ENCODE data around the gene MMP17. TPM values are rescaled to one million over a fixed set of nuclear protein-coding genes. Genes with fewer than 3 reads are reported as not detected.

The MMP17 gene
- total and polyA plus RNA-seq, 2 donors (not counting 1 experiment from before 2014, with no cell fraction given) = 3.2 to 13.5 TPM

DNA sequence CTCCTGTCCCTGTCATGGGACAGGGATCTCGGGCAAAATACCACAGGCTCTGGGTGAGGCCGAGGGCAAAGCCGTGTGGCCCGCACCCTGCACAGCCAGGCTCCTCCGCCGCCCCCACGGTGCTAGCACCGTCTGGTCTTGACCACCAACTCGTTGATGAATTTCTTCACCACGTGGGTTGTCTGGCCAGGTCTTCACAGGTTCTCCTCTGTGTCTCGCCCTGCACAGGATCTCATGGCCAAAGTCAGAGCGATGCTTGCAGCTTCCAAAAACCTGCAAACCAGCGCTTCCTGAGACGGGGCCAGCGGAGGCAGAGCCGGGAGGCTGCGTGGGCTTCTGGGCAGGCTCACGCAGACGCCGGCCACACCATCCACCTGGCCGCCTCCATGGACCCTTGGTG is 29.0 kb upstream of the MMP17 start:
- no peak overlapping the region for H3K27ac ChIP-seq (ENCODE audit: insufficient read depth, low read length)
- no peak overlapping the region for H2AFZ ChIP-seq (ENCODE audit: low read length)
- H3K4me3 ChIP-seq (replicated peaks in 1 of 4; ENCODE audit: control extremely low read depth in 1 of 4, insufficient read depth in 1 of 4, low read depth in 3 of 4, low read length in 4 of 4) = no peak overlapping the region
- peaks cover 18% of the 10 kb centered on the region for H3K36me3 ChIP-seq (ENCODE audit: control insufficient read depth, insufficient read depth, low read length)
- DNase-seq (ENCODE audit: low read depth in 2 of 2) = no peak
- H3K79me2 ChIP-seq (ENCODE audit: control insufficient read depth, insufficient read depth, low read length) = no peaks in the 10 kb centered on the region
- H4K20me1 ChIP-seq (ENCODE audit: control insufficient read depth, extremely low read depth, insufficient read depth, low read length) = no peaks in the 10 kb centered on the region
- no peak overlapping the region for H3K4me2 ChIP-seq (ENCODE audit: extremely low read depth, insufficient read depth, low read length)
- no peak overlapping the region for H3K9ac ChIP-seq (ENCODE audit: insufficient read depth, low read length)
- TF ChIP-seq EZH2 (IDR thresholded peaks at IDR 0.05; ENCODE audit: low read length, missing control alignments) (no peak), CTCF (conservative IDR thresholded peaks at IDR 0.05 in 1 of 2, IDR thresholded peaks at IDR 0.05 in 1 of 2; ENCODE audit: low read depth in 1 of 2, low read length in 2 of 2) (no peak)
- no peaks in the 10 kb centered on the region for H3K27me3 ChIP-seq (ENCODE audit: control insufficient read depth, insufficient read depth, low read length)
- H3K4me1 ChIP-seq (ENCODE audit: control insufficient read depth, extremely low read depth, insufficient read depth, low read length) = no peaks in the 10 kb centered on the region
- no peaks in the 10 kb centered on the region for H3K9me3 ChIP-seq (ENCODE audit: control insufficient read depth, insufficient read depth, low read depth, low read length)

DNA sequence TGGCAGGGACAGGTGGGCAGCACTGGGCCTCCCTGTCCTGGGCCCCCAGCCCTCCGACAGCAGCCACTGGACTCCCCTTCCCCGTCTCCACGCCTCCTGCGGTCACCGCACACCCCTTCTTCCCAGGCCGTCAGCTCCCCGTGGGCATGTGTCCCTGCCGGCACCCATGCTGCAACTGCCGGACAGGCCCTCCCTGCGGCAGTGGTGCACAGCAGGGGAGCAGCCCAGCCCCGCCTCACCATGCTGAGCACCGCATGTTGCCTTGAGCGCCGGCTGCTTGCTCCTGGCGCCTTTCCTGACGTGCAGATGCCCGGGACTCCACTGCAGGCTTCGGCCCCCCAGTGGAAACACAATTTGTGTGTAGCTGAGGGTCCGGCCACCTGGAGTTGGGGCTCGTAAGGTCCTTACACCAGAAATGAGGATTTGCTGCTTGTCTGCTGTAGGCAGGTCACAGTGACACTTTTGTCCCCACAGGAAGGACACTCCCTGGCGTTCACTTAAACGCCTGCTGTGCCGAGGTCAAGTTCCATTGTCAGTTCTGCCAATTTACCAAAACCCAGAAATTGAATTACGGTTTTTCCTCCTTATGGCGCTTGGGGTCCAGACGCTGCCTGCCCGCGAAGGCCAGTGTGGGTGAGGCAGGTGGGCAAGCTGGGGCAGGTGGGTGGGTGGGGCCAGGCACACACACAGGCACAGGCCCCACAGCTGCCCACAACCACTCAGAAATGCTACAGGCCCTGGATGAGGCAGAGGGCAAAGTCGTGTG is 28.2 kb upstream of the MMP17 start:
- Histone ChIP-seq H3K9me3 (ENCODE audit: control insufficient read depth, insufficient read depth, low read depth, low read length) (no peaks in the 10 kb centered on the region), H3K27me3 (ENCODE audit: control insufficient read depth, insufficient read depth, low read length) (no peaks in the 10 kb centered on the region), H3K36me3 (ENCODE audit: control insufficient read depth, insufficient read depth, low read length) (peaks cover 18% of the 10 kb centered on the region), H2AFZ (ENCODE audit: low read length) (no peak overlapping the region), H3K27ac (ENCODE audit: insufficient read depth, low read length) (no peak overlapping the region), H3K4me1 (ENCODE audit: control insufficient read depth, extremely low read depth, insufficient read depth, low read length) (no peaks in the 10 kb centered on the region), H3K4me3 (replicated peaks in 1 of 4; ENCODE audit: control extremely low read depth in 1 of 4, insufficient read depth in 1 of 4, low read depth in 3 of 4, low read length in 4 of 4) (no peak overlapping the region), H4K20me1 (ENCODE audit: control insufficient read depth, extremely low read depth, insufficient read depth, low read length) (no peaks in the 10 kb centered on the region), H3K4me2 (ENCODE audit: extremely low read depth, insufficient read depth, low read length) (no peak overlapping the region), H3K79me2 (ENCODE audit: control insufficient read depth, insufficient read depth, low read length) (no peaks in the 10 kb centered on the region), H3K9ac (ENCODE audit: insufficient read depth, low read length) (no peak overlapping the region)
- no peak for DNase-seq (ENCODE audit: low read depth in 2 of 2)
- no peak for TF ChIP-seq CTCF (conservative IDR thresholded peaks at IDR 0.05 in 1 of 2, IDR thresholded peaks at IDR 0.05 in 1 of 2; ENCODE audit: low read depth in 1 of 2, low read length in 2 of 2)
- no peak for TF ChIP-seq EZH2 (IDR thresholded peaks at IDR 0.05; ENCODE audit: low read length, missing control alignments)

DNA sequence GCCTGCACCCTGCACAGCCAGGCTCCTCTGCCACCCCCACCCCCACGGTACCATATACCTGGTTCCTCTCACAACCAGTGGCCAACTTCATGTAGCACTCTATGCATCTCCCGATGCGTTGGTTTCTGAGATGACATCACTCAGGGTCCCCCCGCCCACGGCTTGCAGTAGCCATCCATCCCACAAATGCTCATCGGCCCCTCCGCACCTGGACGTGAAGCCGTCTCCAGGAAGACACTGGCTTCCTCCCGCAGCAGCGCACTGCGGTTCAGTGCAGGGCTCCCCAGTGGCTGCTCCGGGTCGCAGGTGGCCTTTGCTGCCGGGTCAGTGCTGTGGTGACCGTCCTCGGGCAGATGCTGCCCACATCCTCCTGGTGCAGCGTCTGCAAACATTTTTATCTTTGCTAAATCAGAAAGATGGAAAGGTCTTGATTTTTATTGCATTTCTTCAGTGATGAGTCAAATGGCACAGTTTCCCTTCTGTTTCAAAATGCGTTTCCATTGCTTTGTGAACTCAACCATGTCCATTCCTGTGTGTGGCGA is 27.5 kb upstream of the MMP17 start:
- H3K9me3 ChIP-seq (ENCODE audit: control insufficient read depth, insufficient read depth, low read depth, low read length) = no peaks in the 10 kb centered on the region
- H3K36me3 ChIP-seq (ENCODE audit: control insufficient read depth, insufficient read depth, low read length) = peaks cover 15% of the 10 kb centered on the region
- no peak for DNase-seq (ENCODE audit: low read depth in 2 of 2)
- no peak overlapping the region for H2AFZ ChIP-seq (ENCODE audit: low read length)
- no peaks in the 10 kb centered on the region for H3K27me3 ChIP-seq (ENCODE audit: control insufficient read depth, insufficient read depth, low read length)
- H3K4me1 ChIP-seq (ENCODE audit: control insufficient read depth, extremely low read depth, insufficient read depth, low read length) = no peaks in the 10 kb centered on the region
- TF ChIP-seq EZH2 (IDR thresholded peaks at IDR 0.05; ENCODE audit: low read length, missing control alignments) = no peak
- TF ChIP-seq CTCF (conservative IDR thresholded peaks at IDR 0.05 in 1 of 2, IDR thresholded peaks at IDR 0.05 in 1 of 2; ENCODE audit: low read depth in 1 of 2, low read length in 2 of 2) = no peak
- H3K27ac ChIP-seq (ENCODE audit: insufficient read depth, low read length) = no peak overlapping the region
- no peaks in the 10 kb centered on the region for H3K79me2 ChIP-seq (ENCODE audit: control insufficient read depth, insufficient read depth, low read length)
- H3K4me3 ChIP-seq (replicated peaks in 1 of 4; ENCODE audit: control extremely low read depth in 1 of 4, insufficient read depth in 1 of 4, low read depth in 3 of 4, low read length in 4 of 4) = no peak overlapping the region
- no peak overlapping the region for H3K4me2 ChIP-seq (ENCODE audit: extremely low read depth, insufficient read depth, low read length)
- no peak overlapping the region for H3K9ac ChIP-seq (ENCODE audit: insufficient read depth, low read length)
- no peaks in the 10 kb centered on the region for H4K20me1 ChIP-seq (ENCODE audit: control insufficient read depth, extremely low read depth, insufficient read depth, low read length)

All from fibroblast of lung (primary cell).